Liver (tissue), 9 donors: ENCODE results near the gene PRAMEF1. TPM values are rescaled to one million over a fixed set of nuclear protein-coding genes. Genes with fewer than 3 reads are reported as not detected.
"Not testable (repeated sequence)": the region's sequence is repeated elsewhere in the genome, so short reads cannot be mapped to it uniquely, and the experiment has no call there.

ENCODE experiments used
- DNase-seq: peaks from one replicate; pipeline ENCODE4 v3.0.0-alpha.2; 2017; ENCODE audit warnings: low spot score
- H3K27ac ChIP-seq, 2 donors: one replicate each; pipeline ENCODE4 v1.7.0; 2013; ENCODE audit warnings: inconsistent platforms in 2 of 2, low read length in 2 of 2, control low read depth in 1 of 2, low read depth in 1 of 2, mild to moderate bottlenecking in 1 of 2
- H3K27me3 ChIP-seq, 4 donors: one replicate each; pipeline versions ENCODE4 v1.6.1 to v1.7.0; 2013; ENCODE audit warnings: low read length in 3 of 4, inconsistent platforms in 1 of 4, mild to moderate bottlenecking in 1 of 4, moderate library complexity in 1 of 4; ENCODE audit not compliant: control insufficient read depth in 4 of 4, insufficient read depth in 4 of 4
- H3K36me3 ChIP-seq, 4 donors: one replicate each; pipeline versions ENCODE4 v1.6.1 to v1.7.0; 2013; ENCODE audit warnings: low read length in 3 of 4, mild to moderate bottlenecking in 3 of 4, low read depth in 1 of 4, moderate library complexity in 1 of 4; ENCODE audit not compliant: control insufficient read depth in 4 of 4, insufficient read depth in 3 of 4
- H3K4me1 ChIP-seq, 4 donors: one replicate each; pipeline versions ENCODE4 v1.6.1 to v1.7.0; 2013; ENCODE audit warnings: low read length in 3 of 4, mild to moderate bottlenecking in 3 of 4, moderate library complexity in 1 of 4; ENCODE audit not compliant: control insufficient read depth in 4 of 4, insufficient read depth in 4 of 4
- H3K4me3 ChIP-seq, 3 donors: one replicate each; pipeline versions ENCODE4 v1.6.1 to v1.7.0; 2013; ENCODE audit warnings: low read length in 3 of 3, control low read depth in 1 of 3, low read depth in 1 of 3, mild to moderate bottlenecking in 1 of 3
- H3K9ac ChIP-seq, 2 donors: one replicate each; pipeline ENCODE4 v1.7.0; 2013; ENCODE audit warnings: low read length in 2 of 2, mild to moderate bottlenecking in 2 of 2, moderate library complexity in 2 of 2, control low read depth in 1 of 2, low read depth in 1 of 2
- H3K9me3 ChIP-seq, 4 donors: one replicate each; pipeline versions ENCODE4 v1.6.1 to v1.7.0; 2013; ENCODE audit warnings: low read length in 3 of 4; ENCODE audit not compliant: control insufficient read depth in 4 of 4
- CTCF ChIP-seq: fragments of 150-350 bp; IDR thresholded peaks from 2 replicates; pipeline ENCODE4 v1.5.1; 2017; ENCODE audit warnings: improper control_type of control experiment, low read depth, low read length; ENCODE audit not compliant: missing input control
- EGR1 ChIP-seq, 2 donors: IDR thresholded peaks; 2 replicates each; pipeline ENCODE4 v1.6.1; 2016 to 2018; ENCODE audit warnings: antibody characterized with exemption in 2 of 2, low read depth in 2 of 2
- FOXA1 ChIP-seq: IDR thresholded peaks from 2 replicates; pipeline ENCODE4 v1.6.1; 2016; ENCODE audit warnings: antibody characterized with exemption
- FOXA2 ChIP-seq: IDR thresholded peaks from 2 replicates; pipeline ENCODE4 v1.6.1; 2016; ENCODE audit warnings: antibody characterized with exemption
- GABPA ChIP-seq, 2 donors: IDR thresholded peaks in 1 of 2; conservative IDR thresholded peaks in 1 of 2; 2 replicates each; pipeline ENCODE4 v1.6.1; 2016; ENCODE audit warnings: antibody characterized with exemption in 2 of 2, mild to moderate bottlenecking in 1 of 2, moderate library complexity in 1 of 2
- HNF4A ChIP-seq, 2 donors: conservative IDR thresholded peaks; 2 replicates each; pipeline ENCODE4 v1.6.1; 2016; ENCODE audit warnings: antibody characterized with exemption in 2 of 2, mild to moderate bottlenecking in 2 of 2
- HNF4G ChIP-seq: IDR thresholded peaks from 2 replicates; pipeline ENCODE4 v1.6.1; 2016; ENCODE audit warnings: antibody characterized with exemption
- JUND ChIP-seq, 2 donors: IDR thresholded peaks; 2 replicates each; pipeline ENCODE4 v1.6.1; 2016; ENCODE audit warnings: antibody characterized with exemption in 2 of 2
- MAX ChIP-seq: IDR thresholded peaks from 2 replicates; pipeline ENCODE4 v1.6.1; 2016; ENCODE audit warnings: antibody characterized with exemption
- NR2F2 ChIP-seq: IDR thresholded peaks from 2 replicates; pipeline ENCODE4 v1.6.1; 2016; ENCODE audit warnings: antibody characterized with exemption
- RAD21 ChIP-seq, 2 donors: IDR thresholded peaks; 2 replicates each; pipeline ENCODE4 v1.6.1; 2016; ENCODE audit warnings: antibody characterized with exemption in 2 of 2, mild to moderate bottlenecking in 2 of 2
- RXRA ChIP-seq, 2 donors: IDR thresholded peaks; 2 replicates each; pipeline ENCODE4 v1.6.1; 2017 to 2018; ENCODE audit warnings: antibody characterized with exemption in 2 of 2, mild to moderate bottlenecking in 1 of 2
- SP1 ChIP-seq: IDR thresholded peaks from 2 replicates; pipeline ENCODE4 v1.6.1; 2018; ENCODE audit warnings: antibody characterized with exemption, mild to moderate bottlenecking
- TAF1 ChIP-seq: conservative IDR thresholded peaks from 2 replicates; pipeline ENCODE4 v1.6.1; 2016; ENCODE audit warnings: antibody characterized with exemption, mild to moderate bottlenecking
- YY1 ChIP-seq: IDR thresholded peaks from 2 replicates; pipeline ENCODE4 v1.6.1; 2016; ENCODE audit warnings: antibody characterized with exemption, mild to moderate bottlenecking
- WGBS: extraction: QIAGEN DNeasy Blood & Tissue Kit; methylation state at CpG from one replicate; pipeline ENCODE4 v1.1.7; 2013; 5-methylcytosine and 5-hydroxymethylcytosine counted together
- polyA plus RNA-seq, 2 donors: library from polyadenylated mRNA; stranded (reverse) in 1 of 2; unstranded in 1 of 2; fragments of 200-250 nt in 1 of 2; fragments of >200 nt in 1 of 2; fragmentation: Nextera tagmentation in 1 of 2; extraction: Ambion mirVana in 1 of 2; gene quantifications; one replicate each; pipeline versions ENCODE4 v1.2.1 to v1.2.3, GENCODE V29; 2013 to 2015
- total RNA-seq, 2 donors: library from RNA; depleted of rRNA; stranded (reverse); fragments of >200 nt; gene quantifications; one replicate each; pipeline ENCODE4 v1.2.3, GENCODE V29; 2014
- TF ChIP-seq, protein P1 (sequence below): IDR thresholded peaks from 2 replicates; pipeline ENCODE4 v1.6.1; 2016; ENCODE audit warnings: antibody characterized with exemption
- TF ChIP-seq, protein P2 (sequence below): IDR thresholded peaks from 2 replicates; pipeline ENCODE4 v1.6.1; 2016; ENCODE audit warnings: antibody characterized with exemption
- TF ChIP-seq, protein P3 (sequence below): IDR thresholded peaks from 2 replicates; pipeline ENCODE4 v1.6.1; 2016; ENCODE audit warnings: antibody characterized with exemption, mild to moderate bottlenecking
- donor health status: healthy.
- donor health status: healthy.
- donor health status: healthy.
- donor health status: healthy.
- donor health status: healthy.

PRAMEF1 gene
- total and polyA plus RNA-seq, 4 donors: not detected

DNA sequence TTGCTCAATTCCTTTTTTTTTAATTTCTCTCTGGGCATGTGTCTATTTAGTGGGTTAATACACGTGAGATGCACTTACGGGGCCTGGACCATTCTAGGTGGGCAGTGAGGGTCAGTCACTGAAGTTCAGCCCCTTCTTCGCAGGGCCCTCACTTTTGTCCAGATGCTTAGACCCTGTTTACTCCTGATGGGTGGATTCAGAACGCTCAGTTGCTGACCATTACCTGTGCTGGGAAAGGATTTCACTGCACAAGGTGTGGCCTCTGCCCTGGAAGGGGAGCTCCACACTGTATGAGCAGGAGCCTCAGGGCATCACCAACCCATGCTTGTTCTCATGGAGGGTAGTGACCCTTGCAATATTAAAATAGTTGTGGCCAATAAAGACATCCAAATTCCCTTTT is 13.1 kb upstream of the PRAMEF1 start:
- no peaks in the 10 kb centered on the region for H3K4me1 ChIP-seq
- DNase-seq: no peak
- H3K36me3 ChIP-seq: no peaks in the 10 kb centered on the region
- H3K4me3 ChIP-seq: no peak overlapping the region
- peaks cover 0 to 3% (median 0%) of the 10 kb centered on the region in 4 donors for H3K27me3 ChIP-seq
- TF ChIP-seq RXRA (IDR thresholded peaks at IDR 0.05) (no peak), MAX (no peak), HNF4A (conservative IDR thresholded peaks at IDR 0.05) (no peak), SP1 (no peak), RAD21 (IDR thresholded peaks at IDR 0.05) (no peak), FOXA1 (no peak), EGR1 (IDR thresholded peaks at IDR 0.05; ENCODE audit: low read depth in 2 of 2) (no peak), FOXA2 (no peak), GABPA (IDR thresholded peaks at IDR 0.05 in 1 of 2, conservative IDR thresholded peaks at IDR 0.05 in 1 of 2) (no peak), JUND (IDR thresholded peaks at IDR 0.05) (no peak), NR2F2 (no peak), HNF4G (no peak), TAF1 (no peak)
- TF ChIP-seq, protein P1, sequence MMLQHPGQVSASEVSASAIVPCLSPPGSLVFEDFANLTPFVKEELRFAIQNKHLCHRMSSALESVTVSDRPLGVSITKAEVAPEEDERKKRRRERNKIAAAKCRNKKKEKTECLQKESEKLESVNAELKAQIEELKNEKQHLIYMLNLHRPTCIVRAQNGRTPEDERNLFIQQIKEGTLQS: no peak
- TF ChIP-seq, protein P2, sequence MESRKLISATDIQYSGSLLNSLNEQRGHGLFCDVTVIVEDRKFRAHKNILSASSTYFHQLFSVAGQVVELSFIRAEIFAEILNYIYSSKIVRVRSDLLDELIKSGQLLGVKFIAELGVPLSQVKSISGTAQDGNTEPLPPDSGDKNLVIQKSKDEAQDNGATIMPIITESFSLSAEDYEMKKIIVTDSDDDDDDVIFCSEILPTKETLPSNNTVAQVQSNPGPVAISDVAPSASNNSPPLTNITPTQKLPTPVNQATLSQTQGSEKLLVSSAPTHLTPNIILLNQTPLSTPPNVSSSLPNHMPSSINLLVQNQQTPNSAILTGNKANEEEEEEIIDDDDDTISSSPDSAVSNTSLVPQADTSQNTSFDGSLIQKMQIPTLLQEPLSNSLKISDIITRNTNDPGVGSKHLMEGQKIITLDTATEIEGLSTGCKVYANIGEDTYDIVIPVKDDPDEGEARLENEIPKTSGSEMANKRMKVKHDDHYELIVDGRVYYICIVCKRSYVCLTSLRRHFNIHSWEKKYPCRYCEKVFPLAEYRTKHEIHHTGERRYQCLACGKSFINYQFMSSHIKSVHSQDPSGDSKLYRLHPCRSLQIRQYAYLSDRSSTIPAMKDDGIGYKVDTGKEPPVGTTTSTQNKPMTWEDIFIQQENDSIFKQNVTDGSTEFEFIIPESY: no peak
- H3K27ac ChIP-seq: no peak overlapping the region
- WGBS: 84% methylated on average over 4 of the region's 4 CpGs
- no peaks in the 10 kb centered on the region for H3K9me3 ChIP-seq
- H3K9ac ChIP-seq: no peak overlapping the region

- no peak for TF ChIP-seq SP1
- TF ChIP-seq HNF4A (conservative IDR thresholded peaks at IDR 0.05): no peak
- no peak for TF ChIP-seq HNF4G
- no peak for TF ChIP-seq FOXA2
- TF ChIP-seq, protein P1: no peak
- TF ChIP-seq, protein P3, sequence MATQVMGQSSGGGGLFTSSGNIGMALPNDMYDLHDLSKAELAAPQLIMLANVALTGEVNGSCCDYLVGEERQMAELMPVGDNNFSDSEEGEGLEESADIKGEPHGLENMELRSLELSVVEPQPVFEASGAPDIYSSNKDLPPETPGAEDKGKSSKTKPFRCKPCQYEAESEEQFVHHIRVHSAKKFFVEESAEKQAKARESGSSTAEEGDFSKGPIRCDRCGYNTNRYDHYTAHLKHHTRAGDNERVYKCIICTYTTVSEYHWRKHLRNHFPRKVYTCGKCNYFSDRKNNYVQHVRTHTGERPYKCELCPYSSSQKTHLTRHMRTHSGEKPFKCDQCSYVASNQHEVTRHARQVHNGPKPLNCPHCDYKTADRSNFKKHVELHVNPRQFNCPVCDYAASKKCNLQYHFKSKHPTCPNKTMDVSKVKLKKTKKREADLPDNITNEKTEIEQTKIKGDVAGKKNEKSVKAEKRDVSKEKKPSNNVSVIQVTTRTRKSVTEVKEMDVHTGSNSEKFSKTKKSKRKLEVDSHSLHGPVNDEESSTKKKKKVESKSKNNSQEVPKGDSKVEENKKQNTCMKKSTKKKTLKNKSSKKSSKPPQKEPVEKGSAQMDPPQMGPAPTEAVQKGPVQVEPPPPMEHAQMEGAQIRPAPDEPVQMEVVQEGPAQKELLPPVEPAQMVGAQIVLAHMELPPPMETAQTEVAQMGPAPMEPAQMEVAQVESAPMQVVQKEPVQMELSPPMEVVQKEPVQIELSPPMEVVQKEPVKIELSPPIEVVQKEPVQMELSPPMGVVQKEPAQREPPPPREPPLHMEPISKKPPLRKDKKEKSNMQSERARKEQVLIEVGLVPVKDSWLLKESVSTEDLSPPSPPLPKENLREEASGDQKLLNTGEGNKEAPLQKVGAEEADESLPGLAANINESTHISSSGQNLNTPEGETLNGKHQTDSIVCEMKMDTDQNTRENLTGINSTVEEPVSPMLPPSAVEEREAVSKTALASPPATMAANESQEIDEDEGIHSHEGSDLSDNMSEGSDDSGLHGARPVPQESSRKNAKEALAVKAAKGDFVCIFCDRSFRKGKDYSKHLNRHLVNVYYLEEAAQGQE: no peak
- no peak for TF ChIP-seq GABPA (IDR thresholded peaks at IDR 0.05 in 1 of 2, conservative IDR thresholded peaks at IDR 0.05 in 1 of 2)
- TF ChIP-seq FOXA1: no peak
- no peak for TF ChIP-seq RAD21 (IDR thresholded peaks at IDR 0.05)
- TF ChIP-seq TAF1: no peak
- no peak for TF ChIP-seq CTCF
- TF ChIP-seq JUND (IDR thresholded peaks at IDR 0.05): no peak
- TF ChIP-seq EGR1 (IDR thresholded peaks at IDR 0.05; ENCODE audit: low read depth in 2 of 2): no peak
- no peak for TF ChIP-seq MAX
- no peak for TF ChIP-seq YY1
- TF ChIP-seq RXRA (IDR thresholded peaks at IDR 0.05): no peak
- Histone ChIP-seq H3K4me3 (no peak overlapping the region), H3K36me3 (no peaks in the 10 kb centered on the region), H3K27ac (no peak overlapping the region), H3K9me3 (no peaks in the 10 kb centered on the region), H3K9ac (no peak overlapping the region), H3K4me1 (no peaks in the 10 kb centered on the region), H3K27me3 (peaks cover 0 to 3% (median 0%) of the 10 kb centered on the region in 4 donors)
- 86% methylated on average over 6 of the region's 6 CpGs for WGBS
- no peak for DNase-seq
Observed at GRCh38 chr1:12778907-12779306, 12.3 kb upstream of the PRAMEF1 start.

DNA sequence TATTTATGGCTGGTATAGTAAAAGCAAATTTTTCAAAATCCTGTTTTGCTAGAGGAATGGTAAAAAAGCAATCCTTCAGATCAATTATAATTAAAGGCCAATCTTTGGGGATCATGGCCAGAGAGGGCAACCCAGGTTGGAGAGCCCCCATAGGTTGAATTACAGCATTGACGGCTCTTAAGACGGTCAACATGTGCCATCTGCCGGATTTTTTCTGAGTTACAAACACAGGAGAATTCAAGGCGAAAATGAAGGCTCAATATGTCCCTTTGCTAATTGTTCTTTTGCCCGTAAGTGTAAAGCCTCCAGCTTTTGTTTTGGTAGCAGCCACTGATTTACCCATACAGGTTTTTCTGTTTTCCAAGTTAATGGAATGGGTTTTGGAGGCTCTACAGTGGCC is 9.7 kb upstream of the PRAMEF1 start:
- 72% methylated on average over 5 of the region's 5 CpGs for WGBS
- not testable (repeated sequence) for H3K4me1 ChIP-seq, H3K9ac ChIP-seq, DNase-seq, H3K4me3 ChIP-seq, H3K9me3 ChIP-seq, H3K36me3 ChIP-seq, H3K27ac ChIP-seq, H3K27me3 ChIP-seq
